Neural crest cell (in vitro differentiated cells): ENCODE measurements around the gene UNC79. TPM values are rescaled to one million over a fixed set of nuclear protein-coding genes. Genes with fewer than 3 reads are reported as not detected.

Experiments
- DNase-seq: peaks from one replicate; pipeline ENCODE4 v3.0.0; 2021; ENCODE audit warnings: low read depth, mixed read lengths, low spot score
- H3K27ac Mint-ChIP-seq: one replicate; pipeline ENCODE4 v1.8.0; 2021; ENCODE audit warnings: mild to moderate bottlenecking, mixed read lengths; ENCODE audit not compliant: unreplicated experiment
- H3K27me3 Mint-ChIP-seq: 2 replicates; pipeline ENCODE4 v1.8.0; 2021; ENCODE audit warnings: low read depth, mild to moderate bottlenecking, mixed read lengths
- H3K36me3 Mint-ChIP-seq: 2 replicates; pipeline ENCODE4 v1.8.0; 2021; ENCODE audit warnings: low read depth, mild to moderate bottlenecking, mixed read lengths
- H3K4me1 Mint-ChIP-seq: 2 replicates; pipeline ENCODE4 v1.8.0; 2021; ENCODE audit warnings: mixed read lengths
- H3K4me3 Mint-ChIP-seq: one replicate; pipeline ENCODE4 v1.8.0; 2021; ENCODE audit warnings: mild to moderate bottlenecking, mixed read lengths
- H3K9me3 Mint-ChIP-seq: 2 replicates; pipeline ENCODE4 v1.8.0; 2021; ENCODE audit warnings: mixed read lengths
- CTCF ChIP-seq: fragments of 200-600 bp; sonication (generic); conservative IDR thresholded peaks from 2 replicates; pipeline ENCODE4 v1.5.0; 2021; ENCODE audit warnings: antibody characterized with exemption, mild to moderate bottlenecking
- total RNA-seq: library from RNA; stranded (reverse); gene quantifications from 2 replicates; pipeline ENCODE4 v1.2.1, GENCODE V29; 2021

The UNC79 gene
- total RNA-seq, 1 donor from 2014 or later: 2.2 TPM

DNA sequence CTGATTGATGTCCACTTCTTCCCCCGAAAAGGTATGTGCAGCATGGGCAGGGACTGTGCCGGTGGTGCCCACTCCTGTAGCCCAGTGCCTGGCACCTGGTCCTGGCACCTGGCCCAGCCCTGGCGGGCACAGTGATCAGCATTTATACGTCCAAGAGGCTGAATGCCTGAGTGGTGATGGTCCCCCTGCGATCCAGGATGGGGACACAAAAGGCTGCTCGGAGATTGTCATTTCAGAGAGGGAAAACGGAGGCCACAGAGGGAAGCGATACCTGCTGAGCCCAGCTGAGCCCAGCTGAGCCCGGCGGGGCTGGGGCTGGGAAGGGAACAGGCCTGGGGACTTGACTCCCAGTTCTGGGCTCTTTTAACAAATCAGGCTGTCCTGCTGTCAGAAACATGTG lies 301.8 kb downstream of the UNC79 start:
- no peak for DNase-seq
- Mint-ChIP-seq H3K36me3 (no peaks in the 10 kb centered on the region), H3K4me3 (no peak overlapping the region), H3K4me1 (peaks cover 7% of the 10 kb centered on the region), H3K27me3 (no peaks in the 10 kb centered on the region), H3K27ac (no peak overlapping the region), H3K9me3 (no peaks in the 10 kb centered on the region)
- no peak for TF ChIP-seq CTCF

DNA sequence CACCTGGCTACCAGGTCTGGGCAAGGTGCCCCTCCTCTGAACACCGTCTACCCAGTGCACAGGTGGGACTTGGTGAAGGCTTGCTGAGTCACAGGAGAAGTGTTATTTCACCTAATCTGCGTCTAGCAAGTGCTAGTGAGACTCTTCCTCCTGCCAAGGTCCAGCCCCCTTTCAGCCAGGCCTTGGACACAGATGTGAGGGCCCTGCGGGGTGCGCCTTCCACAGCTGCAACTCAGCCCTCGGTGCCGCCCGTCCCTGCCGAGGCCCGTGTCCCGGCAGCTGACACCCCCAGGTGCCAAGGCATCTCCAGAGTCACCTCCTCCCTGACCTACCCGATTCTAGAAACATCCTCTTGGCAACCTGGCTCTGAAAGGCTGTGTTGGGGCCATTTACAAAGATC lies 302.5 kb downstream of the UNC79 start:
- no peaks in the 10 kb centered on the region for H3K36me3 Mint-ChIP-seq
- H3K4me1 Mint-ChIP-seq: peaks cover 7% of the 10 kb centered on the region
- no peaks in the 10 kb centered on the region for H3K27me3 Mint-ChIP-seq
- TF ChIP-seq CTCF: no peak
- no peak overlapping the region for H3K27ac Mint-ChIP-seq
- no peak for DNase-seq
- H3K4me3 Mint-ChIP-seq: no peak overlapping the region
- H3K9me3 Mint-ChIP-seq: no peaks in the 10 kb centered on the region

- DNase-seq: no peak
- H3K4me1 Mint-ChIP-seq: peaks cover 7% of the 10 kb centered on the region
- H3K36me3 Mint-ChIP-seq: no peaks in the 10 kb centered on the region
- no peaks in the 10 kb centered on the region for H3K9me3 Mint-ChIP-seq
- TF ChIP-seq CTCF: no peak
- H3K27me3 Mint-ChIP-seq: no peaks in the 10 kb centered on the region
- H3K4me3 Mint-ChIP-seq: no peak overlapping the region
- H3K27ac Mint-ChIP-seq: no peak overlapping the region
Observed at GRCh38 chr14:93733631-93734030, 302.9 kb downstream of the UNC79 start.

DNA sequence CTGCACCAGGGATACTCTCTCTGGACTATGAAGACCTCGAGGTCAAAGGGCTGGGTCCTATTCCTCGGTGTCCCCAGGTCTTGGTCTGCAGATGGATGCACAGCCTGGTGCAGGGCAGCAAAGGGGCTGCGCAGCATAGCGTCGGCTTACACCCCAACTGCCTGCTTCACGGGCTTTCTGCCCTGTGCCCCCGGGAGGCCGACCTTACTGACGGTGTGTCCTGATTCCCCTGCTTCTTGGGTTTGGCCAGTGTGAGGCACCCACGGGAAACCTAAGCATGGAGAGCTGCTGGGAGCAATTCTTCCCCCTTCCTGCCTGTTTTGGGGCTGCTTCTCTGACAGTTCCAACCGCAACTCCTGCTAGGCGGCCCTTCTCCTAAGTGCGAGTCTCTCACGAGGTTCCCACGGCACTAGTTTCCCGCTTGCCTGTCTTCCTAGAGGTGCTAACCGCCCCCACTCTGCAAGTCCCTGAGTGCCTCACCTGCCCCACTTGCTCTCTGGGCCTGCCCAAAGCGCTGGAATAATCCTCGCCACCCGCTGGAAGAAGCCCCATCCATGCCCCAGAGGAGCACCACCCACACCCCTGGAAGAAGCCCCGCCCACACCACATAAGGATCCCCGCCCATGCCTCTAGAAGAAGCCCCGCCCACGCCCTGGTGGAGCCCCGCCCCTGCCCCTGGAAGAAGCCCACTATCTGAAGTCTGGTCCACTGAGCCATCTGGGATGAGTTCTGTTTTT lies 303.5 kb downstream of the UNC79 start:
- Mint-ChIP-seq H3K36me3 (no peaks in the 10 kb centered on the region), H3K4me3 (no peak overlapping the region), H3K27ac (no peak overlapping the region), H3K4me1 (peaks cover 7% of the 10 kb centered on the region), H3K27me3 (no peaks in the 10 kb centered on the region), H3K9me3 (no peaks in the 10 kb centered on the region)
- no peak for DNase-seq
- TF ChIP-seq CTCF: no peak

GRCh38 chr14:93735206-93735605 lies 304.5 kb downstream of the UNC79 start:
- H3K27me3 Mint-ChIP-seq: no peaks in the 10 kb centered on the region
- no peak overlapping the region for H3K4me3 Mint-ChIP-seq
- no peaks in the 10 kb centered on the region for H3K36me3 Mint-ChIP-seq
- peaks cover 7% of the 10 kb centered on the region for H3K4me1 Mint-ChIP-seq
- H3K9me3 Mint-ChIP-seq: no peaks in the 10 kb centered on the region
- TF ChIP-seq CTCF: no peak
- no peak overlapping the region for H3K27ac Mint-ChIP-seq
- DNase-seq: no peak
